ENCODE measurements around the gene CHD3.
A peak's percentile ranks its signal among the peaks of the same experiment; 100 is the strongest.

The CHD3 gene

GRCh38 chr17:7846765-7847661 is 41.6 kb upstream of the CHD3 start:
- Mint-ChIP-seq H3K9me3 (no peaks in the 10 kb centered on the region), H3K4me3 (peak overlapping the region; percentile 98), H3K36me3 (peaks cover 18% of the 10 kb centered on the region), H3K4me1 (peaks cover 29% of the 10 kb centered on the region), H3K27ac (peak overlapping the region; percentile 46), H3K27me3 (no peaks in the 10 kb centered on the region)

- Mint-ChIP-seq H3K9me3 (no peaks in the 10 kb centered on the region), H3K4me1 (peaks cover 29% of the 10 kb centered on the region), H3K4me3 (peak overlapping the region; percentile 78), H3K27me3 (no peaks in the 10 kb centered on the region), H3K27ac (no peak overlapping the region), H3K36me3 (peaks cover 18% of the 10 kb centered on the region)
Observed at GRCh38 chr17:7848131-7848579, 40.4 kb upstream of the CHD3 start.

GRCh38 chr17:7848739-7849129 is 39.9 kb upstream of the CHD3 start:
- no peaks in the 10 kb centered on the region for H3K27me3 Mint-ChIP-seq
- peak overlapping the region; percentile 82 for H3K4me3 Mint-ChIP-seq
- peaks cover 19% of the 10 kb centered on the region for H3K36me3 Mint-ChIP-seq
- no peaks in the 10 kb centered on the region for H3K9me3 Mint-ChIP-seq
- no peak overlapping the region for H3K27ac Mint-ChIP-seq
- peaks cover 30% of the 10 kb centered on the region for H3K4me1 Mint-ChIP-seq

- Mint-ChIP-seq H3K36me3 (peaks cover 19% of the 10 kb centered on the region), H3K27ac (peak overlapping the region; percentile 2), H3K9me3 (no peaks in the 10 kb centered on the region), H3K27me3 (no peaks in the 10 kb centered on the region), H3K4me1 (peaks cover 33% of the 10 kb centered on the region), H3K4me3 (peak overlapping the region; percentile 82)
Observed at GRCh38 chr17:7849130-7849750, 39.3 kb upstream of the CHD3 start.

GRCh38 chr17:7849751-7850504 is 38.7 kb upstream of the CHD3 start:
- Mint-ChIP-seq H3K36me3 (peaks cover 19% of the 10 kb centered on the region), H3K9me3 (no peaks in the 10 kb centered on the region), H3K4me1 (peaks cover 33% of the 10 kb centered on the region), H3K4me3 (peak overlapping the region; percentile 82), H3K27ac (peak overlapping the region; percentile 62), H3K27me3 (no peaks in the 10 kb centered on the region)

GRCh38 chr17:7850701-7851437 is 37.7 kb upstream of the CHD3 start:
- Mint-ChIP-seq H3K4me1 (peaks cover 33% of the 10 kb centered on the region), H3K9me3 (no peaks in the 10 kb centered on the region), H3K4me3 (peak overlapping the region; percentile 82), H3K27ac (no peak overlapping the region), H3K27me3 (no peaks in the 10 kb centered on the region), H3K36me3 (peaks cover 20% of the 10 kb centered on the region)

GRCh38 chr17:7851438-7852261 is 36.9 kb upstream of the CHD3 start:
- Mint-ChIP-seq H3K4me3 (peak overlapping the region; percentile 82), H3K36me3 (peaks cover 18% of the 10 kb centered on the region), H3K27ac (peak overlapping the region; percentile 82)

GRCh38 chr17:7852262-7852670 is 36.3 kb upstream of the CHD3 start:
- H3K36me3 Mint-ChIP-seq = peaks cover 16% of the 10 kb centered on the region
- H3K27ac Mint-ChIP-seq = peak overlapping the region; percentile 82
- H3K4me1 Mint-ChIP-seq = peaks cover 29% of the 10 kb centered on the region
- H3K4me3 Mint-ChIP-seq = peak overlapping the region; percentile 82
- no peaks in the 10 kb centered on the region for H3K27me3 Mint-ChIP-seq
- no peaks in the 10 kb centered on the region for H3K9me3 Mint-ChIP-seq

More at GRCh38 chr17:7851438-7852261, 36.9 kb upstream of the CHD3 start:
- Mint-ChIP-seq H3K9me3 (no peaks in the 10 kb centered on the region), H3K4me1 (peaks cover 29% of the 10 kb centered on the region), H3K27me3 (no peaks in the 10 kb centered on the region)

- no peaks in the 10 kb centered on the region for H3K27me3 Mint-ChIP-seq
- H3K9me3 Mint-ChIP-seq = no peaks in the 10 kb centered on the region
- H3K4me3 Mint-ChIP-seq = no peak overlapping the region
- no peak overlapping the region for H3K27ac Mint-ChIP-seq
- peaks cover 29% of the 10 kb centered on the region for H3K4me1 Mint-ChIP-seq
- peaks cover 16% of the 10 kb centered on the region for H3K36me3 Mint-ChIP-seq
Observed at GRCh38 chr17:7852919-7853690, 35.5 kb upstream of the CHD3 start.

- Mint-ChIP-seq H3K36me3 (peaks cover 18% of the 10 kb centered on the region), H3K27me3 (no peaks in the 10 kb centered on the region), H3K27ac (no peak overlapping the region), H3K9me3 (no peaks in the 10 kb centered on the region), H3K4me1 (peaks cover 29% of the 10 kb centered on the region), H3K4me3 (peak overlapping the region; percentile 64)
Observed at GRCh38 chr17:7853691-7854038, 34.9 kb upstream of the CHD3 start.

GRCh38 chr17:7854078-7854777 is 34.4 kb upstream of the CHD3 start:
- Mint-ChIP-seq H3K36me3 (peaks cover 18% of the 10 kb centered on the region), H3K27ac (no peak overlapping the region), H3K4me3 (peak overlapping the region; percentile 64)

GRCh38 chr17:7854851-7855659 is 33.5 kb upstream of the CHD3 start, which contains the start of gene TMEM88:
TMEM88 (plus strand) TSS chr17:7855066; CDS start chr17:7855075, 9 bp downstream.
- Mint-ChIP-seq H3K4me1 (peaks cover 24% of the 10 kb centered on the region), H3K36me3 (peaks cover 18% of the 10 kb centered on the region), H3K9me3 (no peaks in the 10 kb centered on the region), H3K27me3 (no peaks in the 10 kb centered on the region), H3K4me3 (peak within 1 kb of the TSS; percentile 64), H3K27ac (no peak within 1 kb of the TSS)

More at GRCh38 chr17:7854078-7854777, 34.4 kb upstream of the CHD3 start:
- Mint-ChIP-seq H3K27me3 (no peaks in the 10 kb centered on the region), H3K4me1 (peaks cover 29% of the 10 kb centered on the region), H3K9me3 (no peaks in the 10 kb centered on the region)

- Mint-ChIP-seq H3K36me3 (peaks cover 17% of the 10 kb centered on the region), H3K4me1 (peaks cover 18% of the 10 kb centered on the region), H3K27ac (no peak overlapping the region), H3K27me3 (no peaks in the 10 kb centered on the region), H3K4me3 (no peak overlapping the region), H3K9me3 (no peaks in the 10 kb centered on the region)
Observed at GRCh38 chr17:7855660-7856010, 33.0 kb upstream of the CHD3 start.

Data from activated naive CD4-positive, alpha-beta T cell treated with anti-CD3 and anti-CD28 coated beads, Interleukin-2, amount 50 U/mL, for 24 hours (primary cell).